ENCODE measurements around the gene DMRT1.

Gene DMRT1

GRCh38 chr9:841371-842209 is at the start of gene DMRT1:
DMRT1 (plus strand) TSS chr9:841697; CDS start chr9:841839, 142 bp downstream.
- DNase-seq (ENCODE audit: low spot score) = no peak
- FAIRE-seq = no peak

- no peak for FAIRE-seq
- no peak for DNase-seq (ENCODE audit: low spot score)
These were observed 48.9 kb upstream of the DMRT1 start for GRCh38 chr9:792331-793260.

GRCh38 chr9:794386-794785 is 47.1 kb upstream of the DMRT1 start:
- FAIRE-seq (no peak), DNase-seq (ENCODE audit: low spot score) (no peak)

- FAIRE-seq (no peak), DNase-seq (ENCODE audit: low spot score) (no peak)
These were observed 45.6 kb upstream of the DMRT1 start for GRCh38 chr9:795869-796268.

GRCh38 chr9:800591-801150 is 40.8 kb upstream of the DMRT1 start:
- DNase-seq (ENCODE audit: low spot score) (no peak), FAIRE-seq (no peak)

GRCh38 chr9:801399-802071 is 40.0 kb upstream of the DMRT1 start:
- DNase-seq (ENCODE audit: low spot score) (no peak), FAIRE-seq (no peak)

- FAIRE-seq = no peak
These were observed 37.5 kb upstream of the DMRT1 start for GRCh38 chr9:804026-804425.

GRCh38 chr9:805151-805550 is 36.3 kb upstream of the DMRT1 start:
- FAIRE-seq = no peak

More at GRCh38 chr9:804026-804425, 37.5 kb upstream of the DMRT1 start:
- no peak for DNase-seq (ENCODE audit: low spot score)

GRCh38 chr9:806285-807156 is 35.0 kb upstream of the DMRT1 start:
- no peak for FAIRE-seq
- no peak for DNase-seq (ENCODE audit: low spot score)

More at GRCh38 chr9:805151-805550, 36.3 kb upstream of the DMRT1 start:
- no peak for DNase-seq (ENCODE audit: low spot score)

GRCh38 chr9:811106-811531 is 30.4 kb upstream of the DMRT1 start:
- no peak for DNase-seq (ENCODE audit: low spot score)
- no peak for FAIRE-seq

- no peak for FAIRE-seq
- DNase-seq (ENCODE audit: low spot score) = no peak
These were observed 22.5 kb upstream of the DMRT1 start for GRCh38 chr9:818958-819357.

GRCh38 chr9:826500-827280 is 14.8 kb upstream of the DMRT1 start:
- FAIRE-seq (no peak), DNase-seq (ENCODE audit: low spot score) (no peak)

- DNase-seq (ENCODE audit: low spot score) = no peak
- FAIRE-seq = no peak
These were observed 1.2 kb upstream of the DMRT1 start for GRCh38 chr9:840343-840742.

GRCh38 chr9:842635-843426 is 1.3 kb downstream of the DMRT1 start:
- FAIRE-seq (no peak), DNase-seq (ENCODE audit: low spot score) (no peak)

- DNase-seq (ENCODE audit: low spot score) = no peak
- FAIRE-seq = no peak
These were observed 1.9 kb downstream of the DMRT1 start for GRCh38 chr9:843427-843785.

GRCh38 chr9:846852-847251 is 5.4 kb downstream of the DMRT1 start:
- FAIRE-seq (no peak), DNase-seq (ENCODE audit: low spot score) (no peak)

GRCh38 chr9:847505-847904 is 6.0 kb downstream of the DMRT1 start:
- DNase-seq (ENCODE audit: low spot score) = no peak
- FAIRE-seq = no peak

GRCh38 chr9:849431-849830 is 7.9 kb downstream of the DMRT1 start:
- no peak for FAIRE-seq
- DNase-seq (ENCODE audit: low spot score) = no peak

GRCh38 chr9:852539-852938 is 11.0 kb downstream of the DMRT1 start:
- FAIRE-seq = no peak
- no peak for DNase-seq (ENCODE audit: low spot score)
